PFSK-1 (cell line): ENCODE results near the gene GPC6.

Source experiments
- POLR2AphosphoS5 ChIP-seq: IDR thresholded peaks from 2 replicates; pipeline ENCODE4 v1.6.1; 2012; ENCODE audit warnings: low read depth, mild to moderate bottlenecking, control low read depth, low read length, moderate library complexity
- SIN3A ChIP-seq: IDR thresholded peaks from 2 replicates; pipeline ENCODE4 v1.6.1; 2012; ENCODE audit warnings: mild to moderate bottlenecking, low read length, moderate library complexity, borderline replicate concordance; ENCODE audit not compliant: insufficient read depth
- TAF1 ChIP-seq: IDR thresholded peaks from 2 replicates; pipeline ENCODE4 v1.6.1; 2012; ENCODE audit warnings: low read length, control low read depth, borderline replicate concordance; ENCODE audit not compliant: insufficient read depth
- TF ChIP-seq, protein P1 (sequence below), 2 experiments: IDR thresholded peaks; 2 replicates each; pipeline versions ENCODE4 v1.6.1 to v1.8.0; 2011 to 2012; ENCODE audit warnings: low read depth in 2 of 2, low read length in 2 of 2, control low read depth in 1 of 2, inconsistent platforms in 1 of 2, mild to moderate bottlenecking in 1 of 2, moderate library complexity in 1 of 2; ENCODE audit not compliant: insufficient read depth in 1 of 2

DNA sequence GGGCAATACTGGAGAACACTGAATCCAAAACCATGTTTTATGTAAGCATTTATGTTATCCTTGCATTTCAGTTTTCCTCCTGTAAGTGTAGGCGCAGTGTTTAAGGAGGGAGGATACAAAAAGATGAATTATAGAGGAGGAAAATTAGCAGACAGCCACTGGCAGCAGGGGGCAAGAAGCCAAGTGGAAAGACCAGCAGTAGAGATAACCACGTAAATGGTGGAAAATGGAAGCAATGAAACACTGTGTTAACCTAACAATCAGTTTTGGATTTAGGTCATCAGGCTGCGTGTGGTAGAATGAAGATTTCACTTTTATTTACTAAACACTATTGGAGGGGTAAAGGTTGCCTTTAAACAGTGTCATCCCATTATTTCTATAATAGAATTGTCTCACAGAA lies 447.3 kb downstream of the GPC6 start:
- TF ChIP-seq, protein P1, sequence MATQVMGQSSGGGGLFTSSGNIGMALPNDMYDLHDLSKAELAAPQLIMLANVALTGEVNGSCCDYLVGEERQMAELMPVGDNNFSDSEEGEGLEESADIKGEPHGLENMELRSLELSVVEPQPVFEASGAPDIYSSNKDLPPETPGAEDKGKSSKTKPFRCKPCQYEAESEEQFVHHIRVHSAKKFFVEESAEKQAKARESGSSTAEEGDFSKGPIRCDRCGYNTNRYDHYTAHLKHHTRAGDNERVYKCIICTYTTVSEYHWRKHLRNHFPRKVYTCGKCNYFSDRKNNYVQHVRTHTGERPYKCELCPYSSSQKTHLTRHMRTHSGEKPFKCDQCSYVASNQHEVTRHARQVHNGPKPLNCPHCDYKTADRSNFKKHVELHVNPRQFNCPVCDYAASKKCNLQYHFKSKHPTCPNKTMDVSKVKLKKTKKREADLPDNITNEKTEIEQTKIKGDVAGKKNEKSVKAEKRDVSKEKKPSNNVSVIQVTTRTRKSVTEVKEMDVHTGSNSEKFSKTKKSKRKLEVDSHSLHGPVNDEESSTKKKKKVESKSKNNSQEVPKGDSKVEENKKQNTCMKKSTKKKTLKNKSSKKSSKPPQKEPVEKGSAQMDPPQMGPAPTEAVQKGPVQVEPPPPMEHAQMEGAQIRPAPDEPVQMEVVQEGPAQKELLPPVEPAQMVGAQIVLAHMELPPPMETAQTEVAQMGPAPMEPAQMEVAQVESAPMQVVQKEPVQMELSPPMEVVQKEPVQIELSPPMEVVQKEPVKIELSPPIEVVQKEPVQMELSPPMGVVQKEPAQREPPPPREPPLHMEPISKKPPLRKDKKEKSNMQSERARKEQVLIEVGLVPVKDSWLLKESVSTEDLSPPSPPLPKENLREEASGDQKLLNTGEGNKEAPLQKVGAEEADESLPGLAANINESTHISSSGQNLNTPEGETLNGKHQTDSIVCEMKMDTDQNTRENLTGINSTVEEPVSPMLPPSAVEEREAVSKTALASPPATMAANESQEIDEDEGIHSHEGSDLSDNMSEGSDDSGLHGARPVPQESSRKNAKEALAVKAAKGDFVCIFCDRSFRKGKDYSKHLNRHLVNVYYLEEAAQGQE (IDR thresholded peaks at IDR 0.05; ENCODE audit: insufficient read depth in 1 of 2, low read depth in 2 of 2, low read length in 2 of 2) = no peak
- TF ChIP-seq POLR2AphosphoS5 (no peak), TAF1 (no peak), SIN3A (no peak)
